ENCODE results near the gene MPZL1.
"Not testable (repeated sequence)": the region's sequence is repeated elsewhere in the genome, so short reads cannot be mapped to it uniquely, and the experiment has no call there.

MPZL1 gene

DNA sequence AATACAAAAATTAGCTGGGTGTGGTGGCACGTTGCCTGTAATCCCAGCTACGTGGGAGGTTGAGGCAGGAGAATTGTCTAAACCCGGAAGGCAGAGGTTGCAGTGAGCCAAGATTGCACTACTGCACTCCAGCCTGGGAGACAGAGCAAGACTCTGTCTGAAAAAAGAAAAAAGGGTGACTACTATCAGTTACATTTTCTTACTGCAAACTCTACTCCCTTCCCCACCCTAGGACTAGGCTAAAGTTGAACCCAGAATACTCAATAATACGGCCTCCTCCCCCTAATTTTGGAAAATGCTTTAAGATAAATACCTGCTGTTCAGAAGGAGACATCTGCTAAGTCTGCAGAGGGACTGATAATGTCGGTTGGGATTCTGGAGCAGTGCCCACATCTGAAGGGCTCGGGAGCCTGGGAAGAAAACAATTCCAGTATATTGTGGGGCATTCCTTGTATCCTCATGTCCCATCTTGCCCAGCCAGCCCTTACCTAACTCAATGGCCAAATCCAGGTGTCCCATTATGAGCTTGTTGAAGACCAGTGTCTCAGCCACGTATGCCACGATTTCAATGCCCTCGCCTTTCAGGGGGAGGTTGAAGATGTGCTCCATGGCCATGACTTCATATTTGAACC lies 102.5 kb downstream of the MPZL1 start:
- Mint-ChIP-seq H3K36me3 (ENCODE audit: low read depth) (no peaks in the 10 kb centered on the region), H3K27ac (no peak overlapping the region), H3K4me1 (ENCODE audit: low read depth) (peaks cover 7% of the 10 kb centered on the region), H3K4me3 (no peak overlapping the region), H3K27me3 (peaks cover 12% of the 10 kb centered on the region), H3K9me3 (no peaks in the 10 kb centered on the region)
- no peak for DNase-seq

DNA sequence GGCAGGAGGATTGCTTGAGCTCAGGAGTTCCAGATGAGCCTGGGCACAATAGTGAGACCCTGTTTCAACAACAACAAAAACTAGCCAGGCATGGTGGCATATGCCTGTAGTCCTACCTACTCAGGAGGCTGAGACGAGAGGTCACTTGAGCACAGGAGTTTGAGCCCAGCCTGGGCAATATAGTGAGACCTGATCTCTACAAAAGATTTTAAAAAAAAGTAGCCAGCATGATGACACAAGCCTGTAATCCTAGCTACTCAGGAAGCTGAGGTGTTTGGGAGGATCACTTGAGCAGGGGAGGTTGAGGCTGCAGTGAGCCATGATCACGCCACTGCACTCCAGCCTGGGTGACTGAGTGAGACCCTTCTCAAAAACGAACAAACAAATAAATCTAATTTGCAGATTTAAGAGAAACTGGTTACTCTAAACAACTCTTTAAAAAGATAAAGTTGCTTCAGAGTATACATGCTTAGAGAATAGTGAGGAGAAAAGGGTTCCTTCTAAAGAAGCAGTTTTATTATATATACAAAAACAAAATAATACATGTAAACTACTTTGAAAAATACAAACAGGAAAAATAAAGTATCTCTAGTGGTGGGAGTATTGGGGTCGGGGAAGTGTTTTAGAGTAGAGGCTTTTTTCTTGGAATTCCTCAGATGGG lies 103.8 kb downstream of the MPZL1 start:
- H3K27ac Mint-ChIP-seq: no peak overlapping the region
- H3K4me3 Mint-ChIP-seq: no peak overlapping the region
- H3K4me1 Mint-ChIP-seq (ENCODE audit: low read depth): no peaks in the 10 kb centered on the region
- no peaks in the 10 kb centered on the region for H3K9me3 Mint-ChIP-seq
- H3K27me3 Mint-ChIP-seq: peaks cover 7% of the 10 kb centered on the region
- H3K36me3 Mint-ChIP-seq (ENCODE audit: low read depth): no peaks in the 10 kb centered on the region
- no peak for DNase-seq

DNA sequence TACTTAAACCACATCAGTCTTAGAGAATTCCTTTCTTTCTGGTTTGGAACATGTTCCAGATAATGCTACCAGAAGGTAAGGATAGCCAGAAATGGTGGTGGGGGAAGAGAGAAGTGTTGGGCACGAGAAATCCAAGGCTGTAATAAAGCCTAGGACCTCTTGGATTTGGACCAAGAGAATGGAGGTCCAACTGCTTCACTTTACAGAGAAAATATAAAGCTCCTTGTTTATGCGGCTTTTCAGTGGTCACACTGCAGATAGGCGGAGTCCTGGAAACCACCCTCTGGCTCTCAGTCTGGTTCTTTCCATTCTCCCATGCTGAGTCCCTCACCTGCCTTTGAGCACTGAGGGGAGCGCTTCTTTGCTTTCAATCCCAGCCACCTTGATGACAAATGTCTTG lies 104.3 kb downstream of the MPZL1 start:
- peaks cover 4% of the 10 kb centered on the region for H3K27me3 Mint-ChIP-seq
- no peaks in the 10 kb centered on the region for H3K4me1 Mint-ChIP-seq (ENCODE audit: low read depth)
- no peak for DNase-seq
- H3K9me3 Mint-ChIP-seq: no peaks in the 10 kb centered on the region
- H3K36me3 Mint-ChIP-seq (ENCODE audit: low read depth): no peaks in the 10 kb centered on the region
- no peak overlapping the region for H3K4me3 Mint-ChIP-seq
- no peak overlapping the region for H3K27ac Mint-ChIP-seq

DNA sequence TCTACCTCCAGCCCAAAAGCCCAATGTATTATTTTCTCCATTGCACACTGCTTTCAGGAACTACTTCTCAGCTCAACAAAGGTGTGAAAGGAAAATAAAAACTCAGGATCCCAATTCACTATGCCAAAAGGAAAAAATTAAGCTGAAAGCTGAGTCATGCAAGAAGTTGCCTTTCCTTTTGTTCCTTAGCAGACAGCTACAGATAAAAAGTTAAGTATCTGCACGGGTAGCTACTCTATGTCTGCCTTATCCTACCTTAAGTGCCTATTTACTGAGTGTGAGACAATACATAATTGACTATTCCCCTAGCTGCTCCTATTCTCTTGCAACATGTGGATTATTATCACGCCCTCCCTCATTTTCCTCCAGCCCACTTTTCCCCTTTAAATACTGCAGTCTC lies 108.1 kb downstream of the MPZL1 start:
- Mint-ChIP-seq H3K27ac (no peak overlapping the region), H3K36me3 (ENCODE audit: low read depth) (no peaks in the 10 kb centered on the region), H3K9me3 (no peaks in the 10 kb centered on the region), H3K4me1 (ENCODE audit: low read depth) (no peaks in the 10 kb centered on the region), H3K27me3 (no peaks in the 10 kb centered on the region), H3K4me3 (no peak overlapping the region)
- no peak for DNase-seq

DNA sequence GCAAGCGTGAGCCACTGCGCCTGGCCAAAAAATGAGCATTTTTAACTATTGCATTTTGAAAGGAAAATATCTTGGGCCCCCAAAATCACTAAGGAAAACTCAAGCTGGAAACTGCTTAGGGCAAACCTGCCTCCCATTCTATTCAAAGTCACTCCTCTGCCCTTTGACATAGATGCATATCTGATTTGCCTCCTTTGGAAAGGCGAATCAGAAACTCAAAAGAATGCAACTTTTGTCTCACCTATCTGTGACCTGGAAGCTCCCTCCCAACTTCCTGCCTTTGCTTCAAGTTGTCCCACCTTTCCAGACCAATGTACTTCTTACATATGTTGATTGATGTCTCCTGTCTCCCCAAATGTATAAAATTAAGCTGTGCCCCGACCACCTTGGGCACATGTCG lies 108.9 kb downstream of the MPZL1 start:
- H3K36me3 Mint-ChIP-seq (ENCODE audit: low read depth); H3K9me3 Mint-ChIP-seq; H3K27ac Mint-ChIP-seq; H3K27me3 Mint-ChIP-seq; DNase-seq; H3K4me1 Mint-ChIP-seq (ENCODE audit: low read depth); H3K4me3 Mint-ChIP-seq: not testable (repeated sequence)

DNA sequence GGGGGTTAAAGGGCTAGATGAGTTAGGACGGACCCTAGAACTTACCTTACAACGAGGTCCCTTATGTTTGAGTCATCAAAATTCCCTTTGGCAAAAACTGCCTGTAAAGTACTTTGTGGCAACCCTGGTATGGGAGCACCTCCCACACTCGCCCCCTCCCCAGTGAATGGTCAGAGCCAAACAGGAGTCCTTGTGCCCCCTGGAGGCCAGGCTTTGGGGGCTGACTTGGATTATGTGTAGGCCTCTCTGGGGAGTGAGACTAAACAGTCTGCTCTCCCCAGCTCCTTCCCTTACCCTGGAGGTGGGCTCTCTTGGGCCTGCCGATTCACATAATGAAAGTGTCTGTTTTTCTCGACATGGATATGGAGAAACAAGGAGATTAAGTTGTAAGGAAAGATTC lies 110.9 kb downstream of the MPZL1 start:
- Mint-ChIP-seq H3K36me3 (ENCODE audit: low read depth) (no peaks in the 10 kb centered on the region), H3K27ac (no peak overlapping the region), H3K9me3 (no peaks in the 10 kb centered on the region), H3K27me3 (no peaks in the 10 kb centered on the region), H3K4me1 (ENCODE audit: low read depth) (peaks cover 2% of the 10 kb centered on the region), H3K4me3 (no peak overlapping the region)
- DNase-seq: no peak

DNA sequence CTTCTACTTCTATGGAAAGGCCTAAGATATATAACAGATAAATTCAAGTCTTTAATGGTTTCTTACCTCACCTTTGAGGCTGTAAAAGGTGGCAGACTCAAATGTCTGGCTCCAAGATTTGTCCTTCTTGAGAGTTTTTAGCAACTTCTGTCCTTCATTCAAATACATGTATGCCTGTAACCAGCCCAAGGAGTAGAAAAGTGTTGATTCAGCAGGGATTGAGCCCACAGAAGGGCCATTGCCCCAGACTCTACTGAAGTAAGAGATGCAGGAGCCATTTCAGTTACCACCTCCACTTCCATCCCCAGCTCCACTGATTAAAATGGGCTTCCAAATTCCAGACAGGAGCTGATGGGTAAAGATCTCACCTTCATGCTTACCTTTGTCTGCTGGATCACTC lies 112.1 kb downstream of the MPZL1 start:
- no peaks in the 10 kb centered on the region for H3K27me3 Mint-ChIP-seq
- no peaks in the 10 kb centered on the region for H3K9me3 Mint-ChIP-seq
- H3K4me1 Mint-ChIP-seq (ENCODE audit: low read depth): peaks cover 2% of the 10 kb centered on the region
- no peak overlapping the region for H3K4me3 Mint-ChIP-seq
- no peak for DNase-seq
- no peaks in the 10 kb centered on the region for H3K36me3 Mint-ChIP-seq (ENCODE audit: low read depth)
- no peak overlapping the region for H3K27ac Mint-ChIP-seq

DNA sequence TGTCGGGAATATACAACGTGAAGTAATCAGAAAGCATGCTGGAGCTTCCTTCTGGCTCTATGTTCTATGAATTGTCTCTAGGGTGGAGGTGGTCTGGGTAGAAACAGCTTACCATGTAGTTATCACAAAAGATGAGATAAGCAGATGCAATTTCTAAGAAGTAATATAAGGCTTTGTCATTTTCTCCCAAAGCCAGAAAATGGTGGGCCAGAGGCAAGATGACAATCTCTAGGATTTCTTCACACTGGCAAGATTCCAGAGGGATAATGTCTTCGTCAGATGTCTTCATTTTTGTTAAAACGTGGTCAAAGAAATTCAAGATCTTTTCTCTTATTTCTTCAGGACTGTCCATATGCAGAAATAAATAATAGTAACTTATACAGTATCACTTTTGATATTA lies 114.4 kb downstream of the MPZL1 start:
- H3K4me1 Mint-ChIP-seq (ENCODE audit: low read depth): peaks cover 2% of the 10 kb centered on the region
- no peaks in the 10 kb centered on the region for H3K36me3 Mint-ChIP-seq (ENCODE audit: low read depth)
- no peak overlapping the region for H3K4me3 Mint-ChIP-seq
- no peaks in the 10 kb centered on the region for H3K9me3 Mint-ChIP-seq
- no peak overlapping the region for H3K27ac Mint-ChIP-seq
- DNase-seq: no peak
- no peaks in the 10 kb centered on the region for H3K27me3 Mint-ChIP-seq

DNA sequence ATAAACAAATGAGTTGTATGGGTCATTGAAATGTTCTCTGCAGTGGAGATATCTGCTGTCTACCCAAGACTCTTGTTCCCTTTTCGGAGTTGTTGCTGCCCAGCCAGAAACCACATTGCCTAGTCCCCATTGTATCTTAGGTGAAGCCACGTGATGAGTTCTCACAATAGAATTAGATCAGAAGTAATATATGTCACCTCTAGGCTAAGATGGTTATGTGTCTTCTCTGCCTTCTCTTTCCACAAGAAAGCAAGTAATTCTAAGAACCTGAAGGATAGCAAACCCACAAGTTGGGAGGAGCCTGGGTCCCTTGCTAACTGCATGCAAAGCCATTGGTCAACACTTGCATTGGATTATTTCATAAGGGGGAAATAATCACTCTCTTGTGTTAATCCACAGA lies 115.5 kb downstream of the MPZL1 start:
- Mint-ChIP-seq H3K36me3 (ENCODE audit: low read depth) (no peaks in the 10 kb centered on the region), H3K27ac (no peak overlapping the region), H3K4me3 (no peak overlapping the region), H3K9me3 (no peaks in the 10 kb centered on the region), H3K27me3 (no peaks in the 10 kb centered on the region), H3K4me1 (ENCODE audit: low read depth) (peaks cover 2% of the 10 kb centered on the region)
- DNase-seq: no peak

DNA sequence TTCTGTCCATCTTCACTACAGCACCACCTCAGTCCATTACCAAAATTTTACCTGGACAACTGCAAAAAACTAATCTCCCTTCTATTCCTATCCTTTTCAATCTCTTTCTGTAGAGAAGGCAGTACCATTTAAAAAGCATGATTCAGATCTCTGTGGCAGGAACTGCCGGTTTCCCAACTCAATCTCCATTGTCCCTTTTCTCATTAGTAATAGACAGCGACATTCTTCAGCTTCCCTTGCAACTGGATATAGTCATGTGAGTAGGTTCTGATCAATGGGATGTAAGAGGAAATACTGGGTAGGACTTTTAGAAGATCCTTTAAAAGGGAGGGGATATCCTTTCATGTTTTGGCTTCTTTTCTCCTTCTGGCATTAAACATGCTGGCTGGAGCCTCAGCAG lies 117.2 kb downstream of the MPZL1 start:
- Mint-ChIP-seq H3K27me3 (no peaks in the 10 kb centered on the region), H3K4me3 (no peak overlapping the region), H3K9me3 (no peaks in the 10 kb centered on the region), H3K27ac (no peak overlapping the region), H3K36me3 (ENCODE audit: low read depth) (no peaks in the 10 kb centered on the region), H3K4me1 (ENCODE audit: low read depth) (peaks cover 2% of the 10 kb centered on the region)
- DNase-seq: no peak

Measured in activated T-cell treated with anti-CD3 and anti-CD28 coated beads, Interleukin-2, amount 50 U/mL, for 24 hours (primary cell).